Skin of body (tissue), 3 donors: ENCODE measurements around the gene IL2RA. TPM values are rescaled to one million over a fixed set of nuclear protein-coding genes. Genes with fewer than 3 reads are reported as not detected.
"Not testable (repeated sequence)": the region's sequence is repeated elsewhere in the genome, so short reads cannot be mapped to it uniquely, and the experiment has no call there.

Experiments used
- DNase-seq: peaks from one replicate; lab custom pipeline; 2025; lab: John Stamatoyannopoulos, UW
- small RNA-seq: library from RNA; depleted of rRNA; stranded (forward); fragments of <200 nt; gene quantifications from one replicate; pipeline ENCODE3, GENCODE V24; 2014; ENCODE audit warnings: low replicate concordance
- total RNA-seq: library from RNA; depleted of rRNA; stranded (reverse); fragments of >200 nt; gene quantifications from one replicate; pipeline ENCODE4 v1.2.3, GENCODE V29; 2014

The IL2RA gene
- total RNA-seq, 1 donor from 2014 or later, result 0.30 TPM

- no peak for DNase-seq
Measured at GRCh38 chr10:5961405-5962100, 100.6 kb downstream of the IL2RA start.

- not testable (repeated sequence) for DNase-seq
Measured at GRCh38 chr10:5960973-5961275, 101.2 kb downstream of the IL2RA start.

Small RNA genes within 50 kb of the gene (small RNA-seq; reads per million reads assigned to genes)
- not detected for gene RF00397

Other genes starting within 250 kb of the IL2RA start
- 307 TPM for gene GDI2, start 248.9 kb downstream of the IL2RA start, total RNA-seq
- 6.8 TPM for gene ANKRD16, start 172.5 kb downstream of the IL2RA start, total RNA-seq
- 56.4 TPM for gene FBH1, start 172.1 kb downstream of the IL2RA start, total RNA-seq
- 3.6 TPM for gene IL15RA, start 84.8 kb downstream of the IL2RA start, total RNA-seq
- gene RBM17, start 26.7 kb upstream of the IL2RA start, total RNA-seq, result 54.6 TPM
- 34.1 TPM for gene PFKFB3, start 140.6 kb upstream of the IL2RA start, total RNA-seq